AML-193 (cell line): Measurements from ENCODE around the gene THSD4.

Experiments used
- DNase-seq, 2 experiments: peaks; one replicate each; lab custom pipeline; 2025; lab: John Stamatoyannopoulos, UW

Gene THSD4

DNA sequence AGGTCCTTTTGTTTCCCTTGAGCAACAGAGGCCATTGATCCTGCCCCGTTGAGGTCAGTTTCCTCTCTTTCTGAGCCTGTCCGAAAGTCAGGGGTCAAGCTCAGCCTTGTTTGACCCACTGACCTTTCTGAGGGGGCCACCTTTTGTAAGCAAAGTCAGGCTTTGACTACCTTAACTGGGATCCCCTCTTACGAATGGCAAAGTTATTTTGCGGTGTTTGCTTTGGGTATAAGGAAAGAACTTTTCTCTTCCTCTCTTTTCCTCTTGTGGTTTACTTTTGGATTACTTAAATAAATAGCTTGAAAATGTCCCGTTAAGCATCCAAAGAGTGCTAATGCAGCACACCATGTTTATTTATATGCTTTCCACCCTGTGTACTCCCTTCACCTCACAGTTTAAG lies 340.6 kb downstream of the THSD4 start:
- DNase-seq: no peak

DNA sequence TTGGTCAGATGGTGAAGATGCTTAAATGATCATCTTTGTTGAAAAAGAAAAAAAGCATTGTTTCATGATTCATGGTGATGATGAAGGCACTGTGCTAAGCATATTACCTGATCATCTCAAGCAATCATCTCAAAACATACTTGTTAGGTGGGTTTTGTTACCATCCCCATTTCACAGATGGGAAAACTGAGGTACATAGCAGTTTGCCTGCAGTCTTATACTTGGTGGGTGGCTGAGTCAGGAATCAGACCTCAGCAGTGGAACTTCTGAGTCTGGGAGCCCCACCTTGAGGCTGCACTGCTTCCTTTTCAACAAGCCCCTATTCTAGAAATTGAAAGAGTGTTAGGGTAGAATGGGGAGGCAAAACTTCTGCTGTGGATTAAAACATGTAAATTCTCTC lies 341.1 kb downstream of the THSD4 start:
- DNase-seq: no peak

DNA sequence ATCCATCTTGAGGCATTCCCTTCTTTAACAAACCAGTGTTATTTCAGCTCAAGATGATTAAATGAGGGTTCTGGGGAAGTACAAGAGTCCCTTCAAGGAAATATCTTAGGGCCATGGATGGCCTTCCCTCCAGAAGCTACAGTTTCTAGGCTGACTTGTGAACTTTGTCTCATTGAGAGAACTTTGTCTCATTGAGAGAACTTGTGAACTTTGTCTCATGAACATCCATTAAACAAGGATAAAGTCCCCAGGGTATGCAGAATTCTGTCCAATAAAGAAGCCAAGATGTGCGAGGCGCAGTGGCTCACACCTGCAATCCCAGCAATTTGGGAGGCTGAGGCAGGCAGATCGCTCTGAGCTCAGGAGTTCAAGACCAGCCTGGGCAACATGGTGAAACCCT lies 341.5 kb downstream of the THSD4 start:
- no peak for DNase-seq

DNA sequence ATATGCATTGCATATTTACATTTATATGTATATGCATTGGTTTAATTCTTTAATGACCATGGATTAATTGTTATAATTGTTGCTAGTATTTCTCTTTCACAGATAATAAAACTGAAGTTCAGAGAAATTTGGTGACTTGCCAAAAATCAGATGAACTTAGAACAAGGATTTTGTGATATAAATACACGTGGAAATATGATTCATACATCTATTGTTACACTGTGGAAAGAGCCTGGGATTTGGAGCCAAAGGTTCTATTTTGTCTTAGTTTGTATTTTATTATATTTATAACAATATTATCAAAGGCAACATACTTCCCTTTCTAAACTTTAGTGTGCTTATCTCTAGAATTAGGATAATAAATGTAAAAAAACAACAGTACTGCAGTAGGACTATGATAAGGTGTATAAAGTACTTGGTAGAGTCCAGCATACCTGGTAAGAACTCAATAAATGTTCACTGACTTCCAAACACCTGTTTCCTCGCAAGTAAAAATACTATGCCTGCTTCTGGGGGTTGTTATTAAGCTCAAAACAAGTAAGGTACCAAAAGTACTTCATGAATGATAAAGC lies 342.9 kb downstream of the THSD4 start:
- no peak for DNase-seq

DNA sequence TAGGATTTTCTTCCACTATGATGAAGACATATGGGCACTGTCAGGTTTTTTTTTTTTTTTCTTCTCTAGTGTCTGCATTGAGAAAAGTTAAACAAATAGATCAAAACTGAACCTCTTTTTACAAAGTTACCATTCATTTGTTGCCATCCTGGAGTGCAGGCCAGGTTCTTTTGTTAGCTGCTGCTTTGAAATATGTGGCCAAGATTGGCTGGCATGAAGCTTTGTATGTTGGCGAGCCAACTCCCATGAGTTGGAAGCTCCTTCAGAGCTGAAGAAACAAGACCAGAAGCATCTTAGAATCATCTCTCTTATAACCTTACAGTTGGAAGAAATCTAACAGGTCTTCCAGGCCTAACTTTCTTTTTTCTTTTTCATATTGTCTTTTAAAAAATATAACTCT lies 346.5 kb downstream of the THSD4 start:
- DNase-seq: no peak

DNA sequence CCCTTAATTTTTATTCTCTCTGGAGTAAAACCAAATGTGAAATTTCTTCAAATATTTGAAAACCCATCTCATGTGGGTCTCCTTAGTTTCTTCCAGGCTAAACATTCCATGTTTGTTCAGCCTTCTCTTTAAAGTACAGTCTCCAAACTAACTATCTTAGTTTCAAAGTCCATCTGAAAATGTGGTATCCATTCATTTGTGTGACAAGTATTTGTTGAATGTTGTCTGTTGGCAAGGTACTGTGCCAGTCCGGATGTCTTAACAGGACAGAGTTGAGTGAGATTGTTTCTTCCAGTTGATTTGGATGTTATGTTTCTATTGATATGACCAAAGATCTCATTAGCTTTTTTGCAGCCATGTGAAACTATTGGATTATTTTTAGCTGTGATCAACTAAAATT lies 347.4 kb downstream of the THSD4 start:
- no peak for DNase-seq

DNA sequence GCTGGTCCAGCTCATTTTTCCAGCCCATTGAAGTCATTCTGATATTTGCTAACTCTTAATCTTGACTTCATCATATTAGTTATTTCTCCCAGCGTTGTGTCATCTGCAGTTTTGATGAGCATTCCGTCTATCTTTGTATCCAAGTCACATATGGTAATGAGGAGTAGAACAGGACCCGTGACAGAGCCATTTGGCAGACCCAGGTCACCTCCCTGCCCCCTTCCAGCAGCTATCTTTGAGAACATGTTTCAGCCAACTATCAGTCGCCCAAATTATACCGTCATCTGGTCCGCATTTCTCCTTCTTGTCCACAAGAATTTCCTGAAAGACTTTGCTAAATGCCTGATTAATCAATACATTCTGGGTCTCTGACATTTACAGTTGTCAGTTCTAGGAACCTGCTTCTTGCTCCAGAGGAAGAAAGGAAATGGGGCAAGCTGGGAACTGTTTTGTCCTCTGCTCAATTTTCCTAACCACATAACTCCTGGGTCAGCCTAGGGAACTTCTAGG lies 347.9 kb downstream of the THSD4 start:
- DNase-seq: no peak

DNA sequence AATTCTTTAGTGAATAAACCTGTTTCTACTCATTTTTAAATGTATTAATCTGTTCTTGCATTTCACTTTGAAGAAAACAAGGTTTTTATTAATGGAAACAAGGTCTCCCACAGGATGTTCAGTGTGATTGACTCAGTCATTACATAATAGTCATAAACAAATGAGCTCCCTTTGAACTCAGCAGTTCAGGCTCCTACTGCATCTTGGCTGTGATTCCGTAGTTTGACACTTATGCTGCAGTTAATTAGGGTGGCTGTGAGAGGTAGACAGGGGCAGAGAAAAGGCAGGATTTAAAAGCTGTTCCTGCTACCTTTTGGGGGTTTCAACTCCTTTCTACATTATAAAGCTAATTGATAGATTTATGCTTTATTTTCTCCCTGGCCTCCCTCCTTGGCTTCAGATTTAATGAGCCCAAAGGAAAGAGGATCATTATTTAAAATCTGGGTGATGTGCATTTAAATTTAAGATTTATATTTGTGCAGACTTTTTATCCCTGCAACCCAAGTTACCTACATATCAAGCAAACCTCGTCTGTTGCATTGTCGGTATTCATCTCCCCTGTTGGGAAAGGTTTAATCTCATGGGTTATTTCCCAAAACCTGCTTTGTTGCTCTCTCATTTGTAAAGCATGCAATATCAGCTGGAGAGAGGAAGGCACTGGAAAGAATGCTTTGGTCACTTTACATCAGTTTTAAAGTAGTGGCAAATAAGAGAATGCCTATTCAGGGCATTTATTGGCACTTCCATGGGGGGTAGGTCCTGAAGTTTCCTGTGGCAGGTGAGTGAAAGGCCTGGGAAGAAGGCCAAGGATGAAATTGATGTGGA lies 350.1 kb downstream of the THSD4 start:
- no peak for DNase-seq

DNA sequence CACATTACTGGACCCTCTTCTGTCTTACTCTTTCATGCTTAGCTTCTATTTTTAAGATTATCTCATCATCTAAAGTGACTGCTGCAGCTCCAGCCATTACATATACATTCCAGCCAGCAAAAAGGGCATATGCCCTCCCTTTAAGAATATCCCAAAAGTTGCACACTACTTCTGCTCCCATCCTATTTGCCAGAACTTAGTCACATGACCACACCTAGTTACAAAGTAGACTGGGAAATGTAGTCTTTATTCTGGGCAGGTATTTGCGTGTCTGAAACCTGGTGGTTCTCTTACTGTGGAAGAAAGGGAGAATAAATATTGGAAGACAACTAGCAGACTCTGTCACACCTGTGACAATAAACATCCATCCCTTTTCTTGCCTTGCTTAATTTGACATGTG lies 353.4 kb downstream of the THSD4 start:
- DNase-seq: no peak

DNA sequence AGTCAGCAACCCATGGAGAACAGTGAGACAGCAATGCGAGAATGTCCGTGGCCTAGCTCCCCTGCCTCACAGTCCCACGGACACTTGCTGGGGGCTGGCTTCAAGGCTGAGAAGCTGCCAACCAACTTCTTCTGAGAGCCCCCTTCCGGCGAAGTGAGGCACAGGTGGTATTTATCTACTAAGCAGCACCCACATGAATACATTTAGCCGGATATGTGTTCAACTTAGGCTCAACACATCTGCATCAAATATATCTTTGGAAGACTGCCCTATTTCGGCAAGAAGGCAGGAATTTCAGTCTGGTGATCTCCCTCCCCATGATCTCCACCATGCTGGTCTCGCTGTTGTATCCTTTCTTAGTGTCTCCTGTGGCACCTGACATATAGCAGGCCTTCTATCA lies 354.1 kb downstream of the THSD4 start:
- DNase-seq: no peak

DNA sequence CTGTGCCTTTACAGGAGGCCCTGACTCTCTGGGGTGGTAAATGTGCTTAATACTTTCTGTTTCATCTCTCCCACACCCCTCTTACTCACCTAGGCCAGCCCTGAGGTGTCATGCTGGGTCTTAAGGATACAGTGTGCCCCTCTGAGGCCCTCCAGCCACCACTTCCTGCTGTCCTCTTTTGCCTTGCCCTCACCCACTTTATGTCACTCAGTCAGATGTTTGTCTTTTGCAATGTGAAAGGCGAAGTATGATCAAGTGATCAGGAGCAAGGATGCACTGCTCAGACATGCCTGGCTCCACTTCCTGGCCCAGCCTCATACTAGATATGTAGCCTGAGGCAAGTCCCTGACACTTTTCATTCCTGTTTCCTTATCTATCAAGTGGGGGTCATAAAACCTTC lies 356.1 kb downstream of the THSD4 start:
- DNase-seq: no peak

DNA sequence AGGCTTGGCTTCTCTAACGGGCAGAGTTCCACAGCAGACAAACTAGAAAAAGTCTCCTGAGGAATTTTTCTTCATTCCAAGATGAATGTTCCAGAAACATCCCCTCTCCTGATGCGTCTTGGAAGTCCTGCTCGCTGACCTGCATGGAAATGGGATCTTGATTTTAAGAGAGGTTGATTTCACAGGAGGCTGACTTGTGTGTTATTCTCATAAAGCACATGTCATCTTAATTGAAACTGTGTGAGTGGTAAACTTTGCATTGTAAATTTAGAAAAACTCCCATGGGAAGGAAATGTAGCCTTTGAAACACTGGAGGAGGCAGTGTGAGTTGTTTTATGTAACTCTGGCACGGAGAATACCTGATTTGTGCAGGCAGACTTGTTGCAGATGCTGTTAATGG lies 357.3 kb downstream of the THSD4 start:
- no peak for DNase-seq

DNA sequence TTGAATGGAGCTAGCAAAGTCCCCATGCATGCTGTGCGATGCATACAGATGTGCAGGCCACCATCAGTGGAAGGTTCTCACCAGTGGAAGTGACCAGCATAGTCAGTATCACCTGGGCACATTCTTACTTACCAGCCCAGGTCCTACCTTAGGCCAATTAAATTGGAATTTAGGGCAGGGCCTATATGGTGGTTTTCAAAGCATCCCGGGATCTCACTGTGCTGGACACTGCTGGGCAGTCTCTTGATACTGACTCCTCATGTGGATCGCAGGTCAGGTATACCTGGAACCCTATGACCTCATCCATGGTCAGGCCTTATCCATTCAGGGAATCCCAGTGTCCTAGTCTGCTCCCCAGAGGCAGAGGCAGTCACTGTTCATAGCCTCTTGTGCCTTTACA lies 358.5 kb downstream of the THSD4 start:
- no peak for DNase-seq

DNA sequence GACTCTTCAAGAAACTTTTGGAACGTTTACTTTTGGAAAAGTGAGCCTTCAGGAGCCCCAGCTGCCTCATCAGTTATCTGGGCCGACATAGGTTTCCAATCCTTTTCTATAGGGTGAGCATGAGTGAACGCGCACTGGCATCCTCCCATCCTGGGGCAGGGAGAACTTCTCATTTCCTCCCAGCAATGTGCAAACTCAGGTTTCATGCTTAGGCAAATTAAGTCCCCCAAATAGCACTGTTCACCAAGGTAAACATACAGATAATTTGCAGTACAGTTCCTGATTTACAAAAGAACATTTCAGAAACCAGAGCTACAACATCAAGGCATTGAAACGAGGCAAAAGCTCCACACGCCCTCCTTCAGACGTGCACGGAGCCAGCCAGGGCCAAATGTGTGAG lies 361.6 kb downstream of the THSD4 start:
- no peak for DNase-seq

DNA sequence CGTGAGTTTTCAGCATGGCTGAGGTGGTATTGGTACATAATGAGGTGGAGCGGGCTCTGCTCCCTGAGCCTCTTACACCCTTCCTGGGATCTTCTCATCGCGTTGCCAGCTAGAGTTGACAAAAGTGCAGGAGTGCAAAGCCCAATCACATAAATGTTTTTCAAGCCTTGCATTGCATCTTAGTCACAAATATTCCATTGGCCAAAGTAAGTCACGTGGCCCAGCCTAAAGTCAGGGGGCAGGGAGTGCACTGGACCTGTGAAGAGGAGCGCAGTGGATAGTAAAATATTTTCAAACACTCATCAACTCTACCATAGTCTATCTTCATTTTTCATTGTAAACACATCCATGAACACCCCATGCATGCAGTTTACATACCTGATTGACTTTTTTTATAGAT lies 365.3 kb downstream of the THSD4 start:
- DNase-seq: no peak

DNA sequence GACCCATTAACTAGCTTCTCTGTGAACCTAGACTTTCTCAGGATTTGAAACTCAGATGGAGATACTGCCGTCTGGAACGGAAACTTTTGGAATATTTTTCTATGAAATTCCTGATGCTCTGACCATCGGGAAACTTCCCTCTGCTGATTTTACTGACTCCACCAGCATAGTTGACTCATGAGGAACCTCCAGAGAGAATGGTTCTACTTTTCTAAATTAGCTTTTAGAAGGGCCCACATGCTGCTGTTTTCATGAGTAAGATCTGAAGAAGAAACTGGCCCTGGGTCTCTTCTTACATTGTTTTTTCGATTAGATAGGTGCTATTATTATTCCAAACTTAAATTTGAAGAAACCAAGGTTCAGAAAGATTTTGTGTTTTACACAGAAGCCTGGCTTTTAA lies 368.8 kb downstream of the THSD4 start:
- DNase-seq: no peak

DNA sequence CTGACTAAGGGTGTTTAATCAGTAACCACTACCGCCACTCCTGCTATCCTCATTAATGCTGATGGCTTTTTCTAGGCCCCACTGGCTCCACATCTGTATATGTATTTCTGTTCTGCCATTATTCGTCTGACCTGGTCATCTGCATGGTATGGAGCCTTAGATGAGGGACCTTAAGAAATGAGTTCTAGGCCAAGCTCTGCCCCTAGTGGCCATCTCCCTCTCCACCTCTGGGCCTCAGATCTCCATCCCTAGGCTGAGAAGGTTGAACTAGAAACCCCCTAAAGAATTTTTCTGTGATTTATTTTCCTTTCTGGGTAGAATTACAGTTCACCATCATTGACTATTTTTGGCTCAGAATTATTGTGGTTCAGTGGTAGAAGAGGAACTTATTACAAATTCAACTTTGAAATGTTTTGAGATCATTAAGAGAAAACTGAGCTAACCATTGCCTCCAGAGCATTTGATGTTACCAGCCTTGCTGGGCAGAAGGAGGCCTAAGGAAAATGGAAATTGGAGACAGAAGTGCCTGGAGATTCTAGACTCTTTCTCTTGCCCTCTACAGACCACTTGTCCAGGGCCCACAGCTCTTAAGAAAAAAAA lies 369.9 kb downstream of the THSD4 start:
- DNase-seq: no peak

DNA sequence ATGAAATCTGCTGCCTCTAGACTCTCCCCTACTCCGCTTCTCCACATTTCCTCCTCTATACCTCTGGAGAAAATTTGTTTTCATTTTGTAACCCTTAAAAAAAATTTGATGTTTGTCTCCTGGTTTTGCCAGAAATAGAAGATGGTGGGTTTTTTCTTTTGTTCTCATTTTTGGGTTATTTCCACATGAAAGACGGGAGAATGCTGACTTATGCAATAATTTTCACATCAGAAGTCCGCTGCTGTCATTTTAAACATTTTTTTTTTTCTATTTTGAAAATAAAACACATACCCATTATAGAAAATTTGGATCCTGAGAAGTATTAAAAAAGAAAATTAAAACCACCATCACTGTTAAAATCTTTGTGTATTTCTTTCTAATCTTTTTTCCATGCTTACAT lies 374.3 kb downstream of the THSD4 start:
- DNase-seq: no peak

DNA sequence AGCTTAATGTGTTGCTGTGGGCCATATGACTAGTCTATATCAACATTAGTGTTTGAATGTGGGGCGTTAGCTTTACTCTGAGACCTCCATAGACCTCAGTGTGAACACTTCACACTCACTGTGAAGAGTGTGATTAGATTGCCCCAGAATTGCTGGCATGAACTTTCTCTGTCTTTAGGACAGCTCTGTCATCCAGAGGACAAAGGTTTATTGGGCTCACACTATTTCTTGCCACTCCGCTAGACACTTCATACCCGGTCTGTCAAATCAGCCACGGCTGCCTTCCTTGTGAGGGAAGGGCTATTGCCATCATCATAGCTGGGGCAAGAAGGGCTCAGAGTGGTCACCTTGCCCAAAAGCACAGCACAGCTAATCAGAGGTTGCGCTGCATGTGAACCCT lies 378.3 kb downstream of the THSD4 start:
- DNase-seq: no peak

DNA sequence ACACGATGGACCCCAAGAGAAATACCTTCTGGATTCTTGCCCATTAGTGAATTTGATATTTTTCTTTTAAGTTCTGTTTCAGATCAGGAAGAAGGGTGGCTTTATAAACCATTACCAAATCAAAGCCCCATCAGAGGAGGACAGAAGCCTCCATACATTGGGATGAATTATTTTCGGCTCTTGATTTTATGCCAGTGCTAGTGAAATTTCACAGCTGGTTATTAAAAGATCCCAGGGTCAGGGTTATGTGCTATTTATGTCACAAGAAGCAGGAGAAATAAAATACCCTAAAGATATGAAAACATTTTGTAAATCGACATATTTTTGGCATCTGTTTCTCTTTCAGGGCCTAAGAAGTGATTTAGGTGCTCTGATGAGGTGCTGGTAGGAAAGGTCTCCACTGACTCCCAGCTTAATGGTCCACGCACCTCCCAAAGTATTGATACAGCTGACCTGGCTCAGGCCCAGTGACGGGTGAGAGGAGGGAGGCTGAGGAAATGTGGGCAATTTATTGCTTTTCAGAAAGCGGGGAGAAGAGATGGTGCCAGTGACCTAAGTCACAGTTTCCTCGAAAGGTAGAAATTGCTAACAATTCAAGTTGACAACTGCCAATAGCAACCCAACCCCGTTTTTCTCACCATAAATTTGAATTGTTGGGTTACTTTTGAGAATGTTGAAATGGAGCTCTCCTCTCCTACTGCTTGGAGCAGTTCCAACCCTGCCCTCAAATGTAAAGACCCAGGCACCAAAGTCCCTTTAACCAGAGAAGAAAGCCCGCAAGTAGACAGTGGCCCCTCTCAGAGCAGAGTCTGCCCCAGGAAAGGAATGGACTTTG lies 379.5 kb downstream of the THSD4 start:
- DNase-seq: no peak

DNA sequence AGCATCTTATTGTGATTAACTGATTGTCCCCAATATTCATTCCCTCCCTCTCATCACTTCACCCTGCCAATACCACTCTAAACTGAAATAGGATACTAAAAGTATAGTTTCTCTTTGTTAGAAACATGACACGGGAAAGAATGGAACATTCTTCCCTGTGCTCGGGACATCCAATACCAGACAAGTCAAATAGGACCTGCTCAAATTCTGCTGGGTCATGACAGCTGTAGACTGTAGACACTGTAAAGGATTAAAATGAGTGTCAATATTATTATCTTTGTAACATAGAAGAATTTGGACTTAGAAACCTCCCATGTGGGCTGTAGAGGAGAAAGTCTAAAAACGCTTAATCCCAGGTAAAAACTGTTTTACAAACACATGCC lies 380.1 kb downstream of the THSD4 start:
- no peak for DNase-seq

DNA sequence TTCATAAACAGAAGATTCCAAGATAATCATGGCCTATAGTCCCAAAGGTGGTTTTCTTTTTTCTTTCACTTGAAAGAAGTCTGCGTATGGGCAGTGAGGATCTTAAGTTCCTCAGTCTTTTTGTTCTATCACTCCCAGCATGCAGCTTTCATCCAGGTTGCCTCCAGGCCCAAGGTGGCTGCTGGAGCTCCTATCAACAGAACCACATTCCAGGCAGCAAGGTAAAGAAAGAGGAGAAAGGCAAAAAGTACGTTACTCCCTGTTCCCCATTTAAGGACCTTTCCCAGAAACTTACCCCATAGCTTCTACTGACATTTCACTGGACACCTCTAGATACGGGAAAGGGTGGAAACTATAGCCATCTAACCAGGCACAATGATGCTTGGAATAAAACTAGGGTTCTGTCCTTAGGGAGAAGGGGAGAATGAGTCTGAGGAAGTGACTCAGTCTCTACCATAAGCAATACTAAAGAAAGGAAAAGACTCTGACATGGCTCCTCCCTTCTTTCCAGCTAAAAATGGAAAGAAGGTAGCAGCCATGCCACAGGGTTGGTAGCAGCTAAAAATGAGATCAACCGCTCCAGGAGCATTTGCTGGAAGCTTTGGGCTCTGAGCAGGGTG lies 381.2 kb downstream of the THSD4 start:
- DNase-seq: no peak
